Ishikawa (cell line): ENCODE data around the gene SLCO2A1.

Experiments used
- CEBPB ChIP-seq: IDR thresholded peaks from 2 replicates; pipeline ENCODE4 v1.6.1; 2012
- EGR1 ChIP-seq: IDR thresholded peaks from 2 replicates; pipeline ENCODE4 v1.6.1; 2012
- EP300 ChIP-seq: IDR thresholded peaks from 2 replicates; pipeline ENCODE4 v1.6.1; 2012; ENCODE audit warnings: borderline replicate concordance
- FOXM1 ChIP-seq: IDR thresholded peaks from 2 replicates; pipeline ENCODE4 v1.6.1; 2012; ENCODE audit warnings: low read depth, borderline replicate concordance
- MAX ChIP-seq: IDR thresholded peaks from 2 replicates; pipeline ENCODE4 v1.6.1; 2012
- NFIC ChIP-seq: IDR thresholded peaks from 2 replicates; pipeline ENCODE4 v1.6.1; 2012
- REST ChIP-seq: IDR thresholded peaks from 2 replicates; pipeline ENCODE4 v1.6.1; 2012; ENCODE audit warnings: low read depth, mild to moderate bottlenecking
- TAF1 ChIP-seq: IDR thresholded peaks from 2 replicates; pipeline ENCODE4 v1.6.1; 2012; ENCODE audit warnings: low read depth, mild to moderate bottlenecking
- TCF12 ChIP-seq: IDR thresholded peaks from 2 replicates; pipeline ENCODE4 v1.6.1; 2012; ENCODE audit warnings: low read depth
- USF1 ChIP-seq: IDR thresholded peaks from 2 replicates; pipeline ENCODE4 v1.6.1; 2012
- YY1 ChIP-seq: IDR thresholded peaks from 2 replicates; pipeline ENCODE4 v1.6.1; 2012; ENCODE audit warnings: low read depth

GRCh38 chr3:133989936-133990702, 39.6 kb downstream of the SLCO2A1 start:
- TF ChIP-seq EP300: no peak
- TF ChIP-seq EGR1: no peak
- no peak for TF ChIP-seq TCF12
- TF ChIP-seq MAX: no peak
- no peak for TF ChIP-seq FOXM1
- TF ChIP-seq REST: no peak
- no peak for TF ChIP-seq CEBPB
- no peak for TF ChIP-seq NFIC
- no peak for TF ChIP-seq YY1
- no peak for TF ChIP-seq TAF1
- TF ChIP-seq USF1: no peak
